GM23338 (cell line): ENCODE measurements around the gene FAM171A1. TPM values are rescaled to one million over a fixed set of nuclear protein-coding genes. Genes with fewer than 3 reads are reported as not detected.

ENCODE experiments used
- ATAC-seq: fragments of 200-7000 bp; cut with Tn5 transposase; 3 replicates; pipeline ENCODE4 v1.9.1; 2020
- DNase-seq: peaks from one replicate; pipeline ENCODE4 v3.0.0-alpha.2; 2015; ENCODE audit warnings: low spot score
- H2AFZ ChIP-seq: fragments of 200-600 bp; sonication (generic); 2 replicates; pipeline ENCODE4 v1.8.0; 2016; ENCODE audit warnings: antibody characterized with exemption, mild to moderate bottlenecking, moderate library complexity
- H3F3A ChIP-seq: fragments of 200-600 bp; sonication (generic); replicated peaks from 2 replicates; pipeline ENCODE4 v1.8.0; 2017; ENCODE audit warnings: antibody characterized with exemption, mixed run types, low read depth
- H3K27ac ChIP-seq: fragments of 200-600 bp; sonication (generic); 2 replicates; pipeline ENCODE4 v1.6.1; 2016; ENCODE audit warnings: low read depth
- H3K27me3 ChIP-seq: fragments of 200-600 bp; sonication (generic); 2 replicates; pipeline ENCODE4 v1.8.0; 2016; ENCODE audit warnings: mild to moderate bottlenecking, mixed run types, moderate library complexity; ENCODE audit not compliant: insufficient read depth
- H3K36me3 ChIP-seq: fragments of 200-600 bp; sonication (generic); 2 replicates; pipeline ENCODE4 v1.8.0; 2016; ENCODE audit warnings: mild to moderate bottlenecking; ENCODE audit not compliant: insufficient read depth
- H3K4me1 ChIP-seq: fragments of 200-600 bp; sonication (generic); 2 replicates; pipeline ENCODE4 v1.8.0; 2016; ENCODE audit warnings: mild to moderate bottlenecking, moderate library complexity; ENCODE audit not compliant: insufficient read depth
- H3K4me2 ChIP-seq: fragments of 200-600 bp; sonication (generic); 2 replicates; pipeline ENCODE4 v1.7.1; 2017; ENCODE audit warnings: mixed run types
- H3K4me3 ChIP-seq: fragments of 200-600 bp; sonication (generic); 2 replicates; pipeline ENCODE4 v1.6.1; 2016; ENCODE audit warnings: mixed run types
- H3K79me2 ChIP-seq: fragments of 200-600 bp; sonication (generic); replicated peaks from 2 replicates; pipeline ENCODE4 v1.8.0; 2017; ENCODE audit warnings: mild to moderate bottlenecking; ENCODE audit not compliant: insufficient read depth
- H3K9me2 ChIP-seq: fragments of 200-600 bp; sonication (generic); 2 replicates; pipeline ENCODE4 v1.8.0; 2017; ENCODE audit not compliant: insufficient read depth
- H4K20me1 ChIP-seq: fragments of 200-600 bp; sonication (generic); replicated peaks from 2 replicates; pipeline ENCODE4 v1.8.0; 2017; ENCODE audit warnings: mild to moderate bottlenecking; ENCODE audit not compliant: insufficient read depth
- H3K27ac Mint-ChIP-seq: 2 replicates; pipeline ENCODE4 v1.8.0; 2020; ENCODE audit warnings: inconsistent platforms, mild to moderate bottlenecking, moderate library complexity, mixed read lengths
- H3K27me3 Mint-ChIP-seq: 3 replicates; pipeline ENCODE4 v1.8.0; 2022; ENCODE audit warnings: low read depth, mild to moderate bottlenecking, moderate library complexity, mixed read lengths, inconsistent platforms; ENCODE audit not compliant: insufficient read depth, poor library complexity
- H3K36me3 Mint-ChIP-seq: 3 replicates; pipeline ENCODE4 v1.8.0; 2021; ENCODE audit warnings: low read depth, mild to moderate bottlenecking, inconsistent platforms, moderate library complexity, mixed read lengths
- H3K4me1 Mint-ChIP-seq: 3 replicates; pipeline ENCODE4 v1.8.0; 2020; ENCODE audit warnings: mild to moderate bottlenecking, inconsistent platforms, mixed read lengths
- H3K4me3 Mint-ChIP-seq: 3 replicates; pipeline ENCODE4 v1.8.0; 2021; ENCODE audit warnings: moderate library complexity, mild to moderate bottlenecking, inconsistent platforms, mixed read lengths
- H3K9me3 Mint-ChIP-seq: 3 replicates; pipeline ENCODE4 v1.8.0; 2020; ENCODE audit warnings: moderate library complexity, mild to moderate bottlenecking, inconsistent platforms, mixed read lengths
- CREB1 ChIP-seq: fragments of 250-450 bp; sonication (Bioruptor Pico); IDR thresholded peaks from 2 replicates; pipeline ENCODE4 v1.5.0; 2020; ENCODE audit warnings: low read depth, mild to moderate bottlenecking, moderate library complexity
- EZH2 ChIP-seq: fragments of 200-600 bp; sonication (generic); IDR thresholded peaks from one replicate; pipeline ENCODE4 v1.8.0; 2017; ENCODE audit warnings: antibody characterized with exemption, mild to moderate bottlenecking, low read depth; ENCODE audit not compliant: unreplicated experiment
- EZH2phosphoT487 ChIP-seq: fragments of 200-600 bp; sonication (generic); IDR thresholded peaks from one replicate; pipeline ENCODE4 v1.8.1; 2018; ENCODE audit warnings: antibody characterized with exemption; ENCODE audit not compliant: unreplicated experiment
- JUNB ChIP-seq: IDR thresholded peaks from one replicate; pipeline ENCODE4 v1.6.1; 2016; ENCODE audit warnings: antibody characterized with exemption; ENCODE audit not compliant: unreplicated experiment
- NANOG ChIP-seq: IDR thresholded peaks from 2 replicates; pipeline ENCODE4 v1.6.1; 2016; ENCODE audit warnings: antibody characterized with exemption, borderline replicate concordance
- POLR2AphosphoS5 ChIP-seq: IDR thresholded peaks from 2 replicates; pipeline ENCODE4 v1.6.1; 2016; ENCODE audit warnings: antibody characterized with exemption, low read depth
- STAT1 ChIP-seq: IDR thresholded peaks from one replicate; pipeline ENCODE4 v1.6.1; 2016; ENCODE audit warnings: antibody characterized with exemption; ENCODE audit not compliant: unreplicated experiment
- ZNF114 ChIP-seq: fragments of 250-450 bp; sonication (Bioruptor Pico); IDR thresholded peaks from 2 replicates; pipeline ENCODE4 v1.5.0; 2020; ENCODE audit warnings: mild to moderate bottlenecking, moderate library complexity
- ZNF331 ChIP-seq: fragments of 250-450 bp; sonication (Bioruptor Pico); IDR thresholded peaks from 2 replicates; pipeline ENCODE4 v1.5.0; 2020; ENCODE audit warnings: low read depth, mild to moderate bottlenecking, moderate library complexity
- polyA plus RNA-seq: library from polyadenylated mRNA; unstranded; fragments of >200 nt; fragmentation: Nextera tagmentation; extraction: Ambion mirVana; gene quantifications from 2 replicates; pipeline ENCODE4 v1.2.1, GENCODE V29; 2016
- total RNA-seq: library from RNA; depleted of rRNA; stranded (reverse); fragments of >200 nt; shearing (Covaris generic); gene quantifications from 2 replicates; pipeline ENCODE4 v1.2.3, GENCODE V29; 2014
- TF ChIP-seq, protein P1 (sequence below): fragments of 250-450 bp; sonication (Bioruptor Pico); IDR thresholded peaks from 2 replicates; pipeline ENCODE4 v1.5.0; 2020; ENCODE audit warnings: mild to moderate bottlenecking, moderate library complexity
- TF ChIP-seq, protein P2 (sequence below), 2 experiments: fragments of 200-600 bp in 1 of 2; sonication (generic) in 1 of 2; conservative IDR thresholded peaks; 2 replicates each; pipeline versions ENCODE4 v1.5.1 to v1.6.1; 2016 to 2017; ENCODE audit warnings: antibody characterized with exemption in 2 of 2, low read depth in 2 of 2, mild to moderate bottlenecking in 2 of 2, moderate library complexity in 1 of 2
- TF ChIP-seq, protein P3 (sequence below): IDR thresholded peaks from 2 replicates; pipeline ENCODE4 v1.6.1; 2016; ENCODE audit warnings: antibody characterized with exemption
- TF ChIP-seq, protein P4 (sequence below): IDR thresholded peaks from one replicate; pipeline ENCODE4 v1.6.1; 2018; ENCODE audit warnings: antibody characterized with exemption; ENCODE audit not compliant: unreplicated experiment

The FAM171A1 gene
- total and polyA plus RNA-seq, 2 experiments from 2014 or later: 11.3 to 32.2 TPM

DNA sequence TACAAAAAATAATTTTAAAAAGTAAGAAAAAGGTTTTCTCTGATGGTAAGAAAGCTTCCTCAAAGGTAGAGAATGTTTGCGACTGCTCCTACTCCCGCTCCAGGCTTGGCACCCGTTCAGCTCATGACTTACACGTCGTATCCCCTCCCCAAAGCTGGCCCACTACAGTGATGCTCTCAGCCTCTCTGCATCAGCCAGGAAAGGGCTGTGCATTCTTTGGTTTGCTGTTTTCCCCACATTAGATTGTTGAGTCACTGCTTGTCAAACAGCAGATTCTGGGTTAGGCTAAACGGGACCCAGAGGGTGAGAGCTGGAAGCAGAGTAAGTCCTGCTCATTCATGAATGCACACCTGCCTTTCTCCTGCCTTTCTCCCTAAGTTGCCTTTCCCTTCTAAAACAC lies 147.9 kb downstream of the FAM171A1 start:
- Histone ChIP-seq H2AFZ (no peak overlapping the region), H3K4me2 (no peak overlapping the region), H3F3A (no peaks in the 10 kb centered on the region), H3K27me3 (no peaks in the 10 kb centered on the region), H3K36me3 (no peaks in the 10 kb centered on the region), H3K27ac (no peak overlapping the region), H4K20me1 (no peaks in the 10 kb centered on the region; the same call in 1 of the 2 replicates), H3K79me2 (no peaks in the 10 kb centered on the region), H3K4me3 (no peak overlapping the region), H3K9me2 (no peaks in the 10 kb centered on the region), H3K4me1 (no peaks in the 10 kb centered on the region)
- ATAC-seq: no peak
- Mint-ChIP-seq H3K4me3 (no peak overlapping the region), H3K27ac (no peak overlapping the region), H3K4me1 (no peaks in the 10 kb centered on the region), H3K9me3 (no peaks in the 10 kb centered on the region; the same call in 2 of the 3 replicates), H3K36me3 (peaks cover 18% of the 10 kb centered on the region; the same call in 2 of the 3 replicates), H3K27me3 (peaks cover 5% of the 10 kb centered on the region)
- no peak for DNase-seq
- TF ChIP-seq STAT1 (no peak), POLR2AphosphoS5 (no peak), CREB1 (no peak), JUNB (no peak), ZNF331 (CRISPR knock-in tag) (no peak), ZNF114 (no peak), NANOG (no peak), EZH2 (no peak), EZH2phosphoT487 (no peak)
- TF ChIP-seq, protein P1, sequence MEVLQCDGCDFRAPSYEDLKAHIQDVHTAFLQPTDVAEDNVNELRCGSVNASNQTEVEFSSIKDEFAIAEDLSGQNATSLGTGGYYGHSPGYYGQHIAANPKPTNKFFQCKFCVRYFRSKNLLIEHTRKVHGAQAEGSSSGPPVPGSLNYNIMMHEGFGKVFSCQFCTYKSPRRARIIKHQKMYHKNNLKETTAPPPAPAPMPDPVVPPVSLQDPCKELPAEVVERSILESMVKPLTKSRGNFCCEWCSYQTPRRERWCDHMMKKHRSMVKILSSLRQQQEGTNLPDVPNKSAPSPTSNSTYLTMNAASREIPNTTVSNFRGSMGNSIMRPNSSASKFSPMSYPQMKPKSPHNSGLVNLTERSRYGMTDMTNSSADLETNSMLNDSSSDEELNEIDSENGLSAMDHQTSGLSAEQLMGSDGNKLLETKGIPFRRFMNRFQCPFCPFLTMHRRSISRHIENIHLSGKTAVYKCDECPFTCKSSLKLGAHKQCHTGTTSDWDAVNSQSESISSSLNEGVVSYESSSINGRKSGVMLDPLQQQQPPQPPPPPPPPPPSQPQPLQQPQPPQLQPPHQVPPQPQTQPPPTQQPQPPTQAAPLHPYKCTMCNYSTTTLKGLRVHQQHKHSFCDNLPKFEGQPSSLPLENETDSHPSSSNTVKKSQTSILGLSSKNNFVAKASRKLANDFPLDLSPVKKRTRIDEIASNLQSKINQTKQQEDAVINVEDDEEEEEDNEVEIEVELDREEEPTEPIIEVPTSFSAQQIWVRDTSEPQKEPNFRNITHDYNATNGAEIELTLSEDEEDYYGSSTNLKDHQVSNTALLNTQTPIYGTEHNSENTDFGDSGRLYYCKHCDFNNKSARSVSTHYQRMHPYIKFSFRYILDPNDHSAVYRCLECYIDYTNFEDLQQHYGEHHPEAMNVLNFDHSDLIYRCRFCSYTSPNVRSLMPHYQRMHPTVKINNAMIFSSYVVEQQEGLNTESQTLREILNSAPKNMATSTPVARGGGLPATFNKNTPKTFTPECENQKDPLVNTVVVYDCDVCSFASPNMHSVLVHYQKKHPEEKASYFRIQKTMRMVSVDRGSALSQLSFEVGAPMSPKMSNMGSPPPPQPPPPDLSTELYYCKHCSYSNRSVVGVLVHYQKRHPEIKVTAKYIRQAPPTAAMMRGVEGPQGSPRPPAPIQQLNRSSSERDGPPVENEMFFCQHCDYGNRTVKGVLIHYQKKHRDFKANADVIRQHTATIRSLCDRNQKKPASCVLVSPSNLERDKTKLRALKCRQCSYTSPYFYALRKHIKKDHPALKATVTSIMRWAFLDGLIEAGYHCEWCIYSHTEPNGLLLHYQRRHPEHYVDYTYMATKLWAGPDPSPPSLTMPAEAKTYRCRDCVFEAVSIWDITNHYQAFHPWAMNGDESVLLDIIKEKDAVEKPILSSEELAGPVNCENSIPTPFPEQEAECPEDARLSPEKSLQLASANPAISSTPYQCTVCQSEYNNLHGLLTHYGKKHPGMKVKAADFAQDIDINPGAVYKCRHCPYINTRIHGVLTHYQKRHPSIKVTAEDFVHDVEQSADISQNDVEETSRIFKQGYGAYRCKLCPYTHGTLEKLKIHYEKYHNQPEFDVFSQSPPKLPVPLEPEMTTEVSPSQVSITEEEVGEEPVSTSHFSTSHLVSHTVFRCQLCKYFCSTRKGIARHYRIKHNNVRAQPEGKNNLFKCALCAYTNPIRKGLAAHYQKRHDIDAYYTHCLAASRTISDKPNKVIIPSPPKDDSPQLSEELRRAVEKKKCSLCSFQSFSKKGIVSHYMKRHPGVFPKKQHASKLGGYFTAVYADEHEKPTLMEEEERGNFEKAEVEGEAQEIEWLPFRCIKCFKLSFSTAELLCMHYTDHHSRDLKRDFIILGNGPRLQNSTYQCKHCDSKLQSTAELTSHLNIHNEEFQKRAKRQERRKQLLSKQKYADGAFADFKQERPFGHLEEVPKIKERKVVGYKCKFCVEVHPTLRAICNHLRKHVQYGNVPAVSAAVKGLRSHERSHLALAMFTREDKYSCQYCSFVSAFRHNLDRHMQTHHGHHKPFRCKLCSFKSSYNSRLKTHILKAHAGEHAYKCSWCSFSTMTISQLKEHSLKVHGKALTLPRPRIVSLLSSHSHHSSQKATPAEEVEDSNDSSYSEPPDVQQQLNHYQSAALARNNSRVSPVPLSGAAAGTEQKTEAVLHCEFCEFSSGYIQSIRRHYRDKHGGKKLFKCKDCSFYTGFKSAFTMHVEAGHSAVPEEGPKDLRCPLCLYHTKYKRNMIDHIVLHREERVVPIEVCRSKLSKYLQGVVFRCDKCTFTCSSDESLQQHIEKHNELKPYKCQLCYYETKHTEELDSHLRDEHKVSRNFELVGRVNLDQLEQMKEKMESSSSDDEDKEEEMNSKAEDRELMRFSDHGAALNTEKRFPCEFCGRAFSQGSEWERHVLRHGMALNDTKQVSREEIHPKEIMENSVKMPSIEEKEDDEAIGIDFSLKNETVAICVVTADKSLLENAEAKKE: no peak
- TF ChIP-seq, protein P2, sequence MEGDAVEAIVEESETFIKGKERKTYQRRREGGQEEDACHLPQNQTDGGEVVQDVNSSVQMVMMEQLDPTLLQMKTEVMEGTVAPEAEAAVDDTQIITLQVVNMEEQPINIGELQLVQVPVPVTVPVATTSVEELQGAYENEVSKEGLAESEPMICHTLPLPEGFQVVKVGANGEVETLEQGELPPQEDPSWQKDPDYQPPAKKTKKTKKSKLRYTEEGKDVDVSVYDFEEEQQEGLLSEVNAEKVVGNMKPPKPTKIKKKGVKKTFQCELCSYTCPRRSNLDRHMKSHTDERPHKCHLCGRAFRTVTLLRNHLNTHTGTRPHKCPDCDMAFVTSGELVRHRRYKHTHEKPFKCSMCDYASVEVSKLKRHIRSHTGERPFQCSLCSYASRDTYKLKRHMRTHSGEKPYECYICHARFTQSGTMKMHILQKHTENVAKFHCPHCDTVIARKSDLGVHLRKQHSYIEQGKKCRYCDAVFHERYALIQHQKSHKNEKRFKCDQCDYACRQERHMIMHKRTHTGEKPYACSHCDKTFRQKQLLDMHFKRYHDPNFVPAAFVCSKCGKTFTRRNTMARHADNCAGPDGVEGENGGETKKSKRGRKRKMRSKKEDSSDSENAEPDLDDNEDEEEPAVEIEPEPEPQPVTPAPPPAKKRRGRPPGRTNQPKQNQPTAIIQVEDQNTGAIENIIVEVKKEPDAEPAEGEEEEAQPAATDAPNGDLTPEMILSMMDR (conservative IDR thresholded peaks at IDR 0.05; ENCODE audit: low read depth in 2 of 2): no peak
- TF ChIP-seq, protein P3, sequence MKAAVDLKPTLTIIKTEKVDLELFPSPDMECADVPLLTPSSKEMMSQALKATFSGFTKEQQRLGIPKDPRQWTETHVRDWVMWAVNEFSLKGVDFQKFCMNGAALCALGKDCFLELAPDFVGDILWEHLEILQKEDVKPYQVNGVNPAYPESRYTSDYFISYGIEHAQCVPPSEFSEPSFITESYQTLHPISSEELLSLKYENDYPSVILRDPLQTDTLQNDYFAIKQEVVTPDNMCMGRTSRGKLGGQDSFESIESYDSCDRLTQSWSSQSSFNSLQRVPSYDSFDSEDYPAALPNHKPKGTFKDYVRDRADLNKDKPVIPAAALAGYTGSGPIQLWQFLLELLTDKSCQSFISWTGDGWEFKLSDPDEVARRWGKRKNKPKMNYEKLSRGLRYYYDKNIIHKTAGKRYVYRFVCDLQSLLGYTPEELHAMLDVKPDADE: no peak
- TF ChIP-seq, protein P4, sequence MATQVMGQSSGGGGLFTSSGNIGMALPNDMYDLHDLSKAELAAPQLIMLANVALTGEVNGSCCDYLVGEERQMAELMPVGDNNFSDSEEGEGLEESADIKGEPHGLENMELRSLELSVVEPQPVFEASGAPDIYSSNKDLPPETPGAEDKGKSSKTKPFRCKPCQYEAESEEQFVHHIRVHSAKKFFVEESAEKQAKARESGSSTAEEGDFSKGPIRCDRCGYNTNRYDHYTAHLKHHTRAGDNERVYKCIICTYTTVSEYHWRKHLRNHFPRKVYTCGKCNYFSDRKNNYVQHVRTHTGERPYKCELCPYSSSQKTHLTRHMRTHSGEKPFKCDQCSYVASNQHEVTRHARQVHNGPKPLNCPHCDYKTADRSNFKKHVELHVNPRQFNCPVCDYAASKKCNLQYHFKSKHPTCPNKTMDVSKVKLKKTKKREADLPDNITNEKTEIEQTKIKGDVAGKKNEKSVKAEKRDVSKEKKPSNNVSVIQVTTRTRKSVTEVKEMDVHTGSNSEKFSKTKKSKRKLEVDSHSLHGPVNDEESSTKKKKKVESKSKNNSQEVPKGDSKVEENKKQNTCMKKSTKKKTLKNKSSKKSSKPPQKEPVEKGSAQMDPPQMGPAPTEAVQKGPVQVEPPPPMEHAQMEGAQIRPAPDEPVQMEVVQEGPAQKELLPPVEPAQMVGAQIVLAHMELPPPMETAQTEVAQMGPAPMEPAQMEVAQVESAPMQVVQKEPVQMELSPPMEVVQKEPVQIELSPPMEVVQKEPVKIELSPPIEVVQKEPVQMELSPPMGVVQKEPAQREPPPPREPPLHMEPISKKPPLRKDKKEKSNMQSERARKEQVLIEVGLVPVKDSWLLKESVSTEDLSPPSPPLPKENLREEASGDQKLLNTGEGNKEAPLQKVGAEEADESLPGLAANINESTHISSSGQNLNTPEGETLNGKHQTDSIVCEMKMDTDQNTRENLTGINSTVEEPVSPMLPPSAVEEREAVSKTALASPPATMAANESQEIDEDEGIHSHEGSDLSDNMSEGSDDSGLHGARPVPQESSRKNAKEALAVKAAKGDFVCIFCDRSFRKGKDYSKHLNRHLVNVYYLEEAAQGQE: no peak
